Progenitor cell of endocrine pancreas (in vitro differentiated cells): ENCODE measurements around the gene PITX1. TPM values are rescaled to one million over a fixed set of nuclear protein-coding genes. Genes with fewer than 3 reads are reported as not detected.

ENCODE experiments used
- DNase-seq: peaks from one replicate; pipeline ENCODE4 v3.0.0; 2021; ENCODE audit warnings: low spot score; ENCODE audit not compliant: unreplicated experiment
- H3K27ac Mint-ChIP-seq: 2 replicates; pipeline ENCODE4 v1.8.0; 2021; ENCODE audit warnings: mild to moderate bottlenecking, moderate library complexity, mixed read lengths
- H3K27me3 Mint-ChIP-seq: 2 replicates; pipeline ENCODE4 v1.8.0; 2021; ENCODE audit warnings: mixed read lengths
- H3K36me3 Mint-ChIP-seq: 2 replicates; pipeline ENCODE4 v1.8.0; 2022; ENCODE audit warnings: mixed read lengths; ENCODE audit not compliant: insufficient read depth
- H3K4me1 Mint-ChIP-seq: 2 replicates; pipeline ENCODE4 v1.8.0; 2021; ENCODE audit warnings: low read depth, mixed read lengths
- H3K4me3 Mint-ChIP-seq: 2 replicates; pipeline ENCODE4 v1.8.0; 2021; ENCODE audit warnings: low read depth, mild to moderate bottlenecking, moderate library complexity, mixed read lengths
- H3K9me3 Mint-ChIP-seq: 2 replicates; pipeline ENCODE4 v1.8.0; 2021; ENCODE audit warnings: low read depth, mixed read lengths
- total RNA-seq: library from RNA; stranded (reverse); gene quantifications from 2 replicates; pipeline ENCODE4 v1.2.1, GENCODE V29; 2021
- TF ChIP-seq, protein P1 (sequence below): fragments of 200-600 bp; sonication (generic); IDR thresholded peaks from one replicate; pipeline ENCODE4 v1.5.0; 2021; ENCODE audit warnings: antibody characterized with exemption, mild to moderate bottlenecking; ENCODE audit not compliant: unreplicated experiment

Gene PITX1
- total RNA-seq, 1 donor from 2014 or later, result 16.2 TPM

DNA sequence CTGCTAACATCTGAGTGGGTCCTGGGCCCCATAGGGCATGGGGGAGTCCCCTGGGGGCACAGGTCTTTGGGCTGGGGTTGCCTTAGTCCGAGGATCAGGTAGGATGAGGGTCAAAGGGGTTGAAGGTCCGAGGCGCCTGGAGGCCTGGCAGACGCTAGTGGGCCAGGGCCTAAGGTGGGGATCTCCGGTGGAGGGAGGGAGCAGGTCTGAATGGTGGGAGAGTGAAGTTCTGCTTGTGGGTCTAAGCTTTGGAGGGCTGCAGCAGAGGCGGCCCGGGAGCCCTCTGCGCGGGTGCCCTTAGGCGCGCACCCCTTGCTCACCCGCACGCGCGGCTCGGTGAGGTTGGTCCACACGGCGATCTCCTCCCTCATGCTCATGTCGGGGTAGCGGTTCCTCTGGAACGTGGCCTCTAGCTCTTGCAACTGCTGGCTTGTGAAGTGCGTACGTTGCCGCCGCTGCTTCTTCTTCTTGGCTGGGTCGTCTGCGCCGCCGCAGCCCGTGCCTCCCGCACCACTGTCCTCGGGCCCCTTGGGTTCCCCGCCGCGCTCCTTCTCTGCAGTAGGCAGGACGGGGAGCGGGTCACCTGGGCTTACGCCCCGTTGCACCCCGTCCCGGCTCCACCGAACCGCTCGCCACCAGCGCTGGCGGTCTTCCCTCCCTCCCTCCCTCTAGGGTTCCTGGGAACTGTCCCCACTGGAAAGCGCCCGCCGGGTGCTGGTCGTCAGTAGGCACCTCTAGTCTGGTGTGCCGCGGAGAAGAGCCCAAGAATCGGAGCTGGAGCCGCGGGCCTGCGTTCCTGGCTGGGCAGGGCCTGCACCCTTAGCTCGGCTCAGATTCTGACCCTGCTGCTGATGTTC is 2.8 kb downstream of the PITX1 start:
- Mint-ChIP-seq H3K4me3 (peak overlapping the region; percentile 55), H3K36me3 (peaks cover 9% of the 10 kb centered on the region), H3K9me3 (no peaks in the 10 kb centered on the region), H3K27me3 (peaks cover 72% of the 10 kb centered on the region), H3K4me1 (peaks cover 22% of the 10 kb centered on the region), H3K27ac (no peak overlapping the region)
- TF ChIP-seq, protein P1, sequence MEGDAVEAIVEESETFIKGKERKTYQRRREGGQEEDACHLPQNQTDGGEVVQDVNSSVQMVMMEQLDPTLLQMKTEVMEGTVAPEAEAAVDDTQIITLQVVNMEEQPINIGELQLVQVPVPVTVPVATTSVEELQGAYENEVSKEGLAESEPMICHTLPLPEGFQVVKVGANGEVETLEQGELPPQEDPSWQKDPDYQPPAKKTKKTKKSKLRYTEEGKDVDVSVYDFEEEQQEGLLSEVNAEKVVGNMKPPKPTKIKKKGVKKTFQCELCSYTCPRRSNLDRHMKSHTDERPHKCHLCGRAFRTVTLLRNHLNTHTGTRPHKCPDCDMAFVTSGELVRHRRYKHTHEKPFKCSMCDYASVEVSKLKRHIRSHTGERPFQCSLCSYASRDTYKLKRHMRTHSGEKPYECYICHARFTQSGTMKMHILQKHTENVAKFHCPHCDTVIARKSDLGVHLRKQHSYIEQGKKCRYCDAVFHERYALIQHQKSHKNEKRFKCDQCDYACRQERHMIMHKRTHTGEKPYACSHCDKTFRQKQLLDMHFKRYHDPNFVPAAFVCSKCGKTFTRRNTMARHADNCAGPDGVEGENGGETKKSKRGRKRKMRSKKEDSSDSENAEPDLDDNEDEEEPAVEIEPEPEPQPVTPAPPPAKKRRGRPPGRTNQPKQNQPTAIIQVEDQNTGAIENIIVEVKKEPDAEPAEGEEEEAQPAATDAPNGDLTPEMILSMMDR, result no peak
- DNase-seq, result no peak

- TF ChIP-seq, protein P1, result no peak
- no peak for DNase-seq
- Mint-ChIP-seq H3K27me3 (peaks cover 75% of the 10 kb centered on the region), H3K4me1 (peaks cover 27% of the 10 kb centered on the region), H3K36me3 (peaks cover 9% of the 10 kb centered on the region), H3K4me3 (peak overlapping the region; percentile 42), H3K27ac (peak overlapping the region; percentile 45), H3K9me3 (no peaks in the 10 kb centered on the region)
Measured at GRCh38 chr5:135030123-135030955, 3.7 kb downstream of the PITX1 start.

DNA sequence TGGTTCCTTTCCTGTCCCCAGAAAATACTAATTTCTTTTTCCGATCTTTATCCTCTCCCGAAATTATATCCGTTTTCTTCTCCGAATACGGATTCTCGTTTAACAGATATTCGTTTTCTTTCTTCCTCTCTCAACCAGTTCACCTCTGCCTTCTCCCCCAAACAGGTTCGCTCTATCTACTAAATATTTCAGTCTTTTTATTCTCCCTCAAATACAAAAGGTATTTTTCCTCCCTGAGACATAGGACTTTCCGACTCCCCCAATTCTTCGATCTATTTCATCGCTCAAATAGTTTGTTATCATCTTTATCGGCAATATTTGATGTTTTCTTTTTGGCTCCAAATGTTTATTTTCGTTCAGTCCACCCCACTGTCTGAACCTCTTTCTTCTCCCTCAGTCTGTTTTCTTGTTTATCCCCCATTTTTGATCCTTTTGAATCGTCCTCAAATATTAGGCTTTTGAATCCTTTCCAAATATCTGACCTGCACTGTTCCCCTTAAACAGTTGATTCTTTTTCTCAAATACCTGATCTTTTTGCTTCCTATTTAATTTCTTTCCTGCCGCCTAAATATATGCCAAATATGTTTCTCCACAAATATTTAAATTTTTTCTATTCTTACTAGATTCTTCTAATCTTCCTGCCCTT is 4.4 kb downstream of the PITX1 start:
- H3K4me3 Mint-ChIP-seq, result no peak overlapping the region
- TF ChIP-seq, protein P1, result no peak
- H3K27me3 Mint-ChIP-seq, result peaks cover 75% of the 10 kb centered on the region
- peaks cover 21% of the 10 kb centered on the region for H3K4me1 Mint-ChIP-seq
- peaks cover 9% of the 10 kb centered on the region for H3K36me3 Mint-ChIP-seq
- peak overlapping the region; percentile 35 for H3K27ac Mint-ChIP-seq
- H3K9me3 Mint-ChIP-seq, result no peaks in the 10 kb centered on the region
- DNase-seq, result no peak

- Mint-ChIP-seq H3K4me3 (no peak overlapping the region), H3K9me3 (no peaks in the 10 kb centered on the region), H3K36me3 (peaks cover 9% of the 10 kb centered on the region), H3K27ac (no peak overlapping the region), H3K4me1 (peaks cover 20% of the 10 kb centered on the region), H3K27me3 (peaks cover 77% of the 10 kb centered on the region)
- TF ChIP-seq, protein P1, result no peak
- DNase-seq, result no peak
Measured at GRCh38 chr5:135028791-135029476, 5.1 kb downstream of the PITX1 start.
